ENCODE measurements around the gene DLK1.

The DLK1 gene

DNA sequence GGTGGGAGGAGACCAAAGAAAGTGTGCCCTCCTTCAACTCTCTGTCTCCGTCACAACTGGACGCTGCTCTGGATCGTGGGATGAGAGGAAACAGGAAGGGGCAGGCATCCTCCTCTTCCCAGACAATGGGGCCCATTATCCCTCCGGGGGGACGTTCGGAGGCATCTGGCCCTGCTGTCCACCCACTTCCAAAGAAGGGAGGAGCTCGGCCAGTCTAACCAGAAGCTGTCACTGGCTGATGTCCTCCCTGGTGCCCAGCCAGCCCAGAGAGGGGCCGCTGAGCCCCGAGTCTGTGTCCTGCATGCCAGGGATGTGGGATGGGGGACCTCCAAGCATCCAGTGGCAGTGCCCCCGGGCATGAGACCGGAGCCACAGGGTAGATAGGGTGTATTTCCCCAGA is 59.4 kb downstream of the DLK1 start:
- in situ Hi-C loops (cut with MboI; ENCODE audit: low pct_unique_long_range_greater_than_20kb, low sequenced_read_pairs, unreplicated experiment): no loop called here
- TF ChIP-seq, protein P1, sequence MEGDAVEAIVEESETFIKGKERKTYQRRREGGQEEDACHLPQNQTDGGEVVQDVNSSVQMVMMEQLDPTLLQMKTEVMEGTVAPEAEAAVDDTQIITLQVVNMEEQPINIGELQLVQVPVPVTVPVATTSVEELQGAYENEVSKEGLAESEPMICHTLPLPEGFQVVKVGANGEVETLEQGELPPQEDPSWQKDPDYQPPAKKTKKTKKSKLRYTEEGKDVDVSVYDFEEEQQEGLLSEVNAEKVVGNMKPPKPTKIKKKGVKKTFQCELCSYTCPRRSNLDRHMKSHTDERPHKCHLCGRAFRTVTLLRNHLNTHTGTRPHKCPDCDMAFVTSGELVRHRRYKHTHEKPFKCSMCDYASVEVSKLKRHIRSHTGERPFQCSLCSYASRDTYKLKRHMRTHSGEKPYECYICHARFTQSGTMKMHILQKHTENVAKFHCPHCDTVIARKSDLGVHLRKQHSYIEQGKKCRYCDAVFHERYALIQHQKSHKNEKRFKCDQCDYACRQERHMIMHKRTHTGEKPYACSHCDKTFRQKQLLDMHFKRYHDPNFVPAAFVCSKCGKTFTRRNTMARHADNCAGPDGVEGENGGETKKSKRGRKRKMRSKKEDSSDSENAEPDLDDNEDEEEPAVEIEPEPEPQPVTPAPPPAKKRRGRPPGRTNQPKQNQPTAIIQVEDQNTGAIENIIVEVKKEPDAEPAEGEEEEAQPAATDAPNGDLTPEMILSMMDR (IDR thresholded peaks at IDR 0.05; ENCODE audit: extremely low read depth, insufficient read depth, missing control alignments): no peak
- DNase-seq (ENCODE audit: low spot score): no peak

DNA sequence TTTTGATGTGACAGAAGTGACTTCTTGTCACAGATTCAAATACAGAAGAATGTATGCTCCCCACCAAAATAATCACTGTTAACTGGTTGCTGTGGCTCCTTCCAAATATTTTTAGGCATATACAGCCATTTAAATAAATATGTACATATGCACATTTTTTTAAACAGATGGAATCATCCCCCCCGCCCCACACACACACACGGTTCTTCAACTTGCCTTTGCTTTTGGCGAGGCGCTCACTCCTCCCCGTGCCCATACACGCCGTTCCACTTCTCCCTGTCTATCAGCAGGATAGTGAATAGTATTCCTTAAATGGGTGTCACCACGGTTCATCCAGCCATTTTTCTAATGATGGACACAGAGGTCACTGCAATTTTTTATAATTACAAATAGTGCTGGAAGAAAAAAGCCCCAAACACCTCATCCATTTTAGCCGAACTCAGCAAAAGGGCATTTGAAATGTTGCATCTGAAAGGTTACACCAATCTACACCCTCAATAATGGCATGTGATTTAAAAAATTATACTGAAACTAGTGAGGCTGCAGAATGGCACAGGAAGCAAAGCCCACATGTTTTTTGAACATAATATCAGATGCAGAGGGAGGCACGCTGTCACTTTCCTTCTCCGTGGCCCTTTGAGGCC is 60.0 kb downstream of the DLK1 start:
- DNase-seq (ENCODE audit: low spot score): no peak
- TF ChIP-seq, protein P1 (IDR thresholded peaks at IDR 0.05; ENCODE audit: extremely low read depth, insufficient read depth, missing control alignments): no peak
- in situ Hi-C loops (cut with MboI; ENCODE audit: low pct_unique_long_range_greater_than_20kb, low sequenced_read_pairs, unreplicated experiment): no loop called here

DNA sequence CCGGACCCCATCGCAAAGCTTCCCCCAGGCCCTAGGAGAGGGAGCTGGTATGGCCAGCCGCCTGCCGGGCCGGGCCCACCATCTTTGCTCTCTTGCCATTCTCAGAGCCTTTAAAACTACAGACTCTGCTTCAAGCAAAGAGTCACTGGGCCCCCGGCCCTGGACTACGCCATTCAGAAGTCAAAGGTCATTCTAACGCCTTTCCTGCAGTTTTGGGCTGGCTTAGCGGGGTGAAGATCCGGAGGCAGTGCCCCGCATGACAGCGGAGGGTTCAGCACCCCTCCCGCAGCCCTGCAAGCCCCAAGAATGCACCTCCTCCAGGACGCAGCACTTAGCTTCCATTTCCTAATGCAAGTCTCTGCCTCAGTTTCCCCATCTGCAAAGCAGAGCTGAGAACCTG is 61.0 kb downstream of the DLK1 start:
- in situ Hi-C loops (cut with MboI; ENCODE audit: low pct_unique_long_range_greater_than_20kb, low sequenced_read_pairs, unreplicated experiment): no loop called here
- DNase-seq (ENCODE audit: low spot score): no peak
- TF ChIP-seq, protein P1 (IDR thresholded peaks at IDR 0.05; ENCODE audit: extremely low read depth, insufficient read depth, missing control alignments): no peak

All from GM13977 (cell line).